Measurements from ENCODE around the gene SMG6.

SMG6 gene

DNA sequence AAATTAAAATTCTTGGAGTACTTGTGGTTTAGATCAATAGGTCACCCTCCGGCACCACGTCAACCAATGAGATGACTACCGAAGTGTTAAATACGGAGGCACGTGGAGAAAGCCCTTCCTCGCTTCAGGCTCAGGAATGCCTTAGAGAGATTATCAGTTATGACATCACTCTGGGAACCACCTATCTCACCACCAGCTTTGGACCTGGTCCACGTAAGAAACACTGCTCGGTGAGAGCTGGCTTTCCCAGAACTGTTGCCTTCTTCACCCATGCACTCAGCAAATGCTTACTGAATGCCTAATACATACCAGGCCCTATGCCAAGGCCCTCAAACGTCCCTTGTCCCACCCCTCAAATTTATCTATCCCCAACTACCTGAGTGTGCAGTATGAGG is 71.3 kb downstream of the SMG6 start:
- Histone ChIP-seq H3K4me2 (ENCODE audit: insufficient read depth, low read length, poor library complexity, severe bottlenecking) (no peak overlapping the region), H4K8ac (ENCODE audit: low read depth, low read length) (no peak overlapping the region), H2BK12ac (ENCODE audit: low read length) (no peak overlapping the region), H2AK5ac (ENCODE audit: low read depth, low read length) (no peak overlapping the region), H3K27ac (replicated peaks; ENCODE audit: low read length) (no peak overlapping the region), H3K36me3 (replicated peaks in 1 of 2; ENCODE audit: control insufficient read depth in 2 of 2, insufficient read depth in 2 of 2, low read length in 2 of 2) (peaks cover 0 to 76% of the 10 kb centered on the region in 2 donors), H3K27me3 (ENCODE audit: control insufficient read depth in 3 of 3, insufficient read depth in 3 of 3, low read depth in 1 of 3, low read length in 3 of 3) (no peaks in the 10 kb centered on the region), H3K4me3 (ENCODE audit: low read length in 2 of 2) (no peak overlapping the region), H2BK120ac (ENCODE audit: low read depth, low read length) (no peak overlapping the region), H2BK15ac (ENCODE audit: low read length) (no peak overlapping the region), H3K4me1 (ENCODE audit: control insufficient read depth in 2 of 2, insufficient read depth in 1 of 2, low read depth in 1 of 2, low read length in 2 of 2) (peaks cover 0 to 2% of the 10 kb centered on the region in 2 donors), H2BK5ac (ENCODE audit: low read length) (no peak overlapping the region), H3K9ac (ENCODE audit: low read depth, low read length, poor library complexity) (no peak overlapping the region), H3K18ac (ENCODE audit: low read length) (no peak overlapping the region), H4K91ac (ENCODE audit: low read depth, low read length, poor library complexity) (no peak overlapping the region), H3K14ac (ENCODE audit: low read length) (no peak overlapping the region), H3K4ac (ENCODE audit: low read length) (no peak overlapping the region), H3K23ac (ENCODE audit: low read depth, low read length, poor library complexity) (no peak overlapping the region), H3K9me3 (replicated peaks in 1 of 2; ENCODE audit: control insufficient read depth in 2 of 2, insufficient read depth in 1 of 2, low read depth in 1 of 2, low read length in 2 of 2) (no peaks in the 10 kb centered on the region), H2AFZ (ENCODE audit: low read length) (no peak overlapping the region), H3K79me1 (ENCODE audit: low read depth, low read length) (no peaks in the 10 kb centered on the region)
- WGBS, 2 donors (ENCODE audit: extremely low coverage in 2 of 2, insufficient read length in 2 of 2, insufficient replicate concordance in 1 of 2): no CpG with 5 or more reads among the region's 9 CpGs
- DNase-seq (ENCODE audit: low spot score): no peak

DNA sequence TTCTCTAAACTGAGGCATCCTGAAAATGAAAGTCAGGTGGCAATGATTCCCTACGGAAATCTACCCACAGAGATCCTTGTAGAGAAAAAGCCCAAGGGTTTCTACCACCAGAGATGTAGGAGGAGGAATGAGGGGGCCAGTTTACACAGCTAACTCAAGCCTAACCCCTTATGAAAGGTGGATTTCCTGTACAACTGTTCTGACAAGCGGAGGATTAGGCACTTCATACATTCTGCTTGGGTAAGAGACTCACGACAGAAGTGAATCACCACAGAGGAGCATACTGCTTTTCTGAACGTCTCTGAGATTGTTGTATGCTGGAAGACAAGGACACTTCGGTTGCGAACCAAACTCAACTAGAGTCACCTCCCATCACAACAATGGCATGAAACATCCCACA is 72.7 kb downstream of the SMG6 start:
- Histone ChIP-seq H3K23ac (ENCODE audit: low read depth, low read length, poor library complexity) (no peak overlapping the region), H2BK120ac (ENCODE audit: low read depth, low read length) (no peak overlapping the region), H2BK5ac (ENCODE audit: low read length) (no peak overlapping the region), H4K8ac (ENCODE audit: low read depth, low read length) (no peak overlapping the region), H3K4me2 (ENCODE audit: insufficient read depth, low read length, poor library complexity, severe bottlenecking) (no peak overlapping the region), H3K4ac (ENCODE audit: low read length) (no peak overlapping the region), H3K9me3 (replicated peaks in 1 of 2; ENCODE audit: control insufficient read depth in 2 of 2, insufficient read depth in 1 of 2, low read depth in 1 of 2, low read length in 2 of 2) (no peaks in the 10 kb centered on the region), H3K9ac (ENCODE audit: low read depth, low read length, poor library complexity) (no peak overlapping the region), H3K79me1 (ENCODE audit: low read depth, low read length) (no peaks in the 10 kb centered on the region), H3K18ac (ENCODE audit: low read length) (no peak overlapping the region), H3K27ac (replicated peaks; ENCODE audit: low read length) (no peak overlapping the region), H4K91ac (ENCODE audit: low read depth, low read length, poor library complexity) (no peak overlapping the region), H3K14ac (ENCODE audit: low read length) (no peak overlapping the region), H2AK5ac (ENCODE audit: low read depth, low read length) (no peak overlapping the region), H2AFZ (ENCODE audit: low read length) (no peak overlapping the region), H3K4me1 (ENCODE audit: control insufficient read depth in 2 of 2, insufficient read depth in 1 of 2, low read depth in 1 of 2, low read length in 2 of 2) (peaks cover 0 to 2% of the 10 kb centered on the region in 2 donors), H2BK12ac (ENCODE audit: low read length) (no peak overlapping the region), H2BK15ac (ENCODE audit: low read length) (no peak overlapping the region), H3K27me3 (ENCODE audit: control insufficient read depth in 3 of 3, insufficient read depth in 3 of 3, low read depth in 1 of 3, low read length in 3 of 3) (no peaks in the 10 kb centered on the region), H3K4me3 (ENCODE audit: low read length in 2 of 2) (no peak overlapping the region), H3K36me3 (replicated peaks in 1 of 2; ENCODE audit: control insufficient read depth in 2 of 2, insufficient read depth in 2 of 2, low read length in 2 of 2) (peaks cover 0 to 73% of the 10 kb centered on the region in 2 donors)
- WGBS, 2 donors (ENCODE audit: extremely low coverage in 2 of 2, insufficient read length in 2 of 2, insufficient replicate concordance in 1 of 2): no CpG with 5 or more reads among the region's 6 CpGs
- DNase-seq (ENCODE audit: low spot score): no peak

DNA sequence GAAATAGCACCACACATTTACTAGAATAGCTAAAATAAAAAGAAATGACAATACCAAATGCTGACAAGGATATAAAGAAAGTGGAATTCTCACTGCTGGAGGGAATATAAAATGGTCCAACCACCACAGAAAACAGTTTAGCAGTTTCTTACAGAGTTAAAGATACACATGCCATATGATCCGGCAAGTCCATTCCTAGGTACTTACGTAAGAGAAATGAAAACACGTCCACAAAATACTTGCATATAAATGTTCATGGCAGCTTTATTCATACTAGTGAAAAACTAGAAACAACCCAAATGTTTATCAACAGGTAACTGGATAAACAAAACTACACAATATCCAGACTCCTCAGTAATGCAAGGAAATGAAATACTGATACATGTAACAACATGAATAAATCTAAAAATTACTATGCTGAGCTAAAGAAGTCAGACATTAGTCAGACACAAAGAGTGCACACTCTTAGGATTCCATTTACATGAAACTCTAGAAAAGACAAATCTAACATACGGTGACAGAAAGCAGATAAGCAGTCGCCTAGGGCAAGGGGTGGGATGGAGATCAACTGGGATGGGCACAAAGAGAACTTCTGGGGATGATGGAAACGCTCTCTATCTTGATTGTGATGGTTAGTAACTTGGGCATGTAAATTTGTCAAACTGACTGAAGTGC is 76.4 kb downstream of the SMG6 start:
- no peak overlapping the region for H4K91ac ChIP-seq (ENCODE audit: low read depth, low read length, poor library complexity)
- no peaks in the 10 kb centered on the region for H3K9me3 ChIP-seq (replicated peaks in 1 of 2; ENCODE audit: control insufficient read depth in 2 of 2, insufficient read depth in 1 of 2, low read depth in 1 of 2, low read length in 2 of 2)
- no peaks in the 10 kb centered on the region for H3K4me1 ChIP-seq (ENCODE audit: control insufficient read depth in 2 of 2, insufficient read depth in 1 of 2, low read depth in 1 of 2, low read length in 2 of 2)
- H3K18ac ChIP-seq (ENCODE audit: low read length): no peak overlapping the region
- H3K4ac ChIP-seq (ENCODE audit: low read length): no peak overlapping the region
- no peak for DNase-seq (ENCODE audit: low spot score)
- no CpG with 5 or more reads among the region's 6 CpGs for WGBS, 2 donors (ENCODE audit: extremely low coverage in 2 of 2, insufficient read length in 2 of 2, insufficient replicate concordance in 1 of 2)
- H2AFZ ChIP-seq (ENCODE audit: low read length): no peak overlapping the region
- peaks cover 2% of the 10 kb centered on the region for H3K79me1 ChIP-seq (ENCODE audit: low read depth, low read length)
- H3K23ac ChIP-seq (ENCODE audit: low read depth, low read length, poor library complexity): no peak overlapping the region
- H3K14ac ChIP-seq (ENCODE audit: low read length): no peak overlapping the region
- H2AK5ac ChIP-seq (ENCODE audit: low read depth, low read length): no peak overlapping the region
- H2BK5ac ChIP-seq (ENCODE audit: low read length): no peak overlapping the region
- no peak overlapping the region for H3K27ac ChIP-seq (replicated peaks; ENCODE audit: low read length)
- no peak overlapping the region for H2BK15ac ChIP-seq (ENCODE audit: low read length)
- no peak overlapping the region for H4K8ac ChIP-seq (ENCODE audit: low read depth, low read length)
- H3K4me2 ChIP-seq (ENCODE audit: insufficient read depth, low read length, poor library complexity, severe bottlenecking): no peak overlapping the region
- H3K27me3 ChIP-seq (ENCODE audit: control insufficient read depth in 3 of 3, insufficient read depth in 3 of 3, low read depth in 1 of 3, low read length in 3 of 3): no peaks in the 10 kb centered on the region
- H2BK12ac ChIP-seq (ENCODE audit: low read length): no peak overlapping the region
- no peak overlapping the region for H3K4me3 ChIP-seq (ENCODE audit: low read length in 2 of 2)
- H2BK120ac ChIP-seq (ENCODE audit: low read depth, low read length): no peak overlapping the region
- no peak overlapping the region for H3K9ac ChIP-seq (ENCODE audit: low read depth, low read length, poor library complexity)
- peaks cover 0 to 48% of the 10 kb centered on the region in 2 donors for H3K36me3 ChIP-seq (replicated peaks in 1 of 2; ENCODE audit: control insufficient read depth in 2 of 2, insufficient read depth in 2 of 2, low read length in 2 of 2)

DNA sequence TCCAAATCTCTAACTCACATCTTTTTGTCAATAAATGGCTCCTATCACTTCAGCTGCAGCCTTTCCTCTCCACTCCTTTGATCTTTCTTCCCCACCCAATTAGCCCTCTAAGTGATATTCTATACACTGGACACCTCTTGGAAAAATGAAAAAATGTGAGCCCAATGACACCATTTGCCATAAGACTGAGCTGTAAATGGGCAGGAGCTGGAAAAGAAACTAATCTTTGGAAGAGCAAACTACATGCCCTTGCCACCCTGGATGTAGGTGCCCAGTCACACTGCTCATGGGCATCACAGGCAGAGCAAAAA is 80.0 kb downstream of the SMG6 start:
- Histone ChIP-seq H2AFZ (ENCODE audit: low read length) (no peak overlapping the region), H2BK5ac (ENCODE audit: low read length) (no peak overlapping the region), H3K36me3 (replicated peaks in 1 of 2; ENCODE audit: control insufficient read depth in 2 of 2, insufficient read depth in 2 of 2, low read length in 2 of 2) (peaks cover 0 to 55% of the 10 kb centered on the region in 2 donors), H3K4me1 (ENCODE audit: control insufficient read depth in 2 of 2, insufficient read depth in 1 of 2, low read depth in 1 of 2, low read length in 2 of 2) (no peaks in the 10 kb centered on the region), H4K91ac (ENCODE audit: low read depth, low read length, poor library complexity) (no peak overlapping the region), H3K18ac (ENCODE audit: low read length) (no peak overlapping the region), H3K4me2 (ENCODE audit: insufficient read depth, low read length, poor library complexity, severe bottlenecking) (no peak overlapping the region), H3K9me3 (replicated peaks in 1 of 2; ENCODE audit: control insufficient read depth in 2 of 2, insufficient read depth in 1 of 2, low read depth in 1 of 2, low read length in 2 of 2) (no peaks in the 10 kb centered on the region), H3K9ac (ENCODE audit: low read depth, low read length, poor library complexity) (no peak overlapping the region), H3K4ac (ENCODE audit: low read length) (no peak overlapping the region), H2BK120ac (ENCODE audit: low read depth, low read length) (no peak overlapping the region), H3K27ac (replicated peaks; ENCODE audit: low read length) (no peak overlapping the region), H3K4me3 (ENCODE audit: low read length in 2 of 2) (no peak overlapping the region), H4K8ac (ENCODE audit: low read depth, low read length) (no peak overlapping the region), H2BK12ac (ENCODE audit: low read length) (no peak overlapping the region), H2BK15ac (ENCODE audit: low read length) (no peak overlapping the region), H3K14ac (ENCODE audit: low read length) (no peak overlapping the region), H2AK5ac (ENCODE audit: low read depth, low read length) (no peak overlapping the region), H3K27me3 (ENCODE audit: control insufficient read depth in 3 of 3, insufficient read depth in 3 of 3, low read depth in 1 of 3, low read length in 3 of 3) (no peaks in the 10 kb centered on the region), H3K23ac (ENCODE audit: low read depth, low read length, poor library complexity) (no peak overlapping the region), H3K79me1 (ENCODE audit: low read depth, low read length) (peaks cover 2% of the 10 kb centered on the region)
- DNase-seq (ENCODE audit: low spot score): no peak
